ENCODE measurements around the gene CDYL2.

Gene CDYL2

DNA sequence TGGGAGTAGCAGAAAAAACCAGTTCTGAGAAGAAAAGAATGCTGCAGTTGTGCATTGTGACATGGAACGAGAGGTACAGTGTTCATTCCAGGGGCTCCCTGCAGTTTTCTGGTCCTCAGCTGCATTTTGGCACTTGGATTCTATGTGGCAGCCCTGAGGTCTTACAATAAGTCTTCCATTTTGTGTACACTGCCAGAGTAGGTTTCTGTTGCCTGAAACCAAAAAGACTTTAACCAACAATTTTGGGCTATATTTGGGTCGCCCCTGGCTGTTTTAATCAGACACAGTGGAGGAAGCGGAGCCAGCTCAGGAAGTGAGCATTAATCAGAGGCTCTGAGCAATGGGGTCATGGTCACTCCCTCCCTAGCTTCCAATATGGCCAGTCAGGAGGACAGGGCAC, 247.9 kb downstream of the CDYL2 start:
- Histone ChIP-seq H3K27me3 (ENCODE audit: control insufficient read depth, low read length) (no peaks in the 10 kb centered on the region), H3K4me3 (ENCODE audit: low read length) (no peak overlapping the region), H3K27ac (ENCODE audit: low read depth, low read length) (no peak overlapping the region), H3K4me2 (ENCODE audit: low read length) (no peak overlapping the region), H3K9me3 (ENCODE audit: control insufficient read depth, insufficient read depth, low read length) (no peaks in the 10 kb centered on the region), H3K79me2 (ENCODE audit: control insufficient read depth, low read length) (no peaks in the 10 kb centered on the region), H3K4me1 (ENCODE audit: control insufficient read depth, low read length) (no peaks in the 10 kb centered on the region), H4K20me1 (ENCODE audit: control insufficient read depth, insufficient read depth, low read depth, low read length) (no peaks in the 10 kb centered on the region), H3K36me3 (ENCODE audit: control insufficient read depth, low read length) (no peaks in the 10 kb centered on the region), H3K9me2 (replicated peaks; ENCODE audit: control insufficient read depth, low read length) (no peaks in the 10 kb centered on the region), H3F3A (ENCODE audit: control insufficient read depth, insufficient read depth) (no peaks in the 10 kb centered on the region)
- TF ChIP-seq, protein P1, sequence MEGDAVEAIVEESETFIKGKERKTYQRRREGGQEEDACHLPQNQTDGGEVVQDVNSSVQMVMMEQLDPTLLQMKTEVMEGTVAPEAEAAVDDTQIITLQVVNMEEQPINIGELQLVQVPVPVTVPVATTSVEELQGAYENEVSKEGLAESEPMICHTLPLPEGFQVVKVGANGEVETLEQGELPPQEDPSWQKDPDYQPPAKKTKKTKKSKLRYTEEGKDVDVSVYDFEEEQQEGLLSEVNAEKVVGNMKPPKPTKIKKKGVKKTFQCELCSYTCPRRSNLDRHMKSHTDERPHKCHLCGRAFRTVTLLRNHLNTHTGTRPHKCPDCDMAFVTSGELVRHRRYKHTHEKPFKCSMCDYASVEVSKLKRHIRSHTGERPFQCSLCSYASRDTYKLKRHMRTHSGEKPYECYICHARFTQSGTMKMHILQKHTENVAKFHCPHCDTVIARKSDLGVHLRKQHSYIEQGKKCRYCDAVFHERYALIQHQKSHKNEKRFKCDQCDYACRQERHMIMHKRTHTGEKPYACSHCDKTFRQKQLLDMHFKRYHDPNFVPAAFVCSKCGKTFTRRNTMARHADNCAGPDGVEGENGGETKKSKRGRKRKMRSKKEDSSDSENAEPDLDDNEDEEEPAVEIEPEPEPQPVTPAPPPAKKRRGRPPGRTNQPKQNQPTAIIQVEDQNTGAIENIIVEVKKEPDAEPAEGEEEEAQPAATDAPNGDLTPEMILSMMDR (IDR thresholded peaks at IDR 0.05; ENCODE audit: low read depth, low read length, poor library complexity, severe bottlenecking): no peak
- TF ChIP-seq EZH2phosphoT487 (IDR thresholded peaks at IDR 0.05; ENCODE audit: borderline replicate concordance, low read length): no peak

DNA sequence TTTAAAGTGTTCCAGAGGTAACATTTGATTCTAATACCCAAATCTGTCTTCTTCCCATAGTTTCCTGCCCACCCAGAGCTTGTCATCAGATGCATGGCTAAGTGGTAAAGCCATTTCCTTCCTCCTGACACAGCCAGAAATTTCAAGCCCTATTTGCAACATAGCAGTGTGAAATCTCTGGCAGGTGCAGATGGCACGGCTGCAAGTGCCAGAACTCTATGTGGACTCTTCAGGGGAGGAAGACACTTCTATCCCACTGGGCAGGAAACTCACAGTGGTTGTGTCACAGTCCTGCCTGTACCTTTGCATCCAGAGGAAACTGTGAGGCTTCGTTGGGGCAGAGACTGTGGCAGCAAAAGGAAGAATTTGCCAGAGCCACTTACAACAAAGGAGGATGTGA, 250.4 kb downstream of the CDYL2 start:
- H3F3A ChIP-seq (ENCODE audit: control insufficient read depth, insufficient read depth): no peaks in the 10 kb centered on the region
- H3K27ac ChIP-seq (ENCODE audit: low read depth, low read length): no peak overlapping the region
- H3K9me3 ChIP-seq (ENCODE audit: control insufficient read depth, insufficient read depth, low read length): no peaks in the 10 kb centered on the region
- H3K4me1 ChIP-seq (ENCODE audit: control insufficient read depth, low read length): no peaks in the 10 kb centered on the region
- no peak for TF ChIP-seq EZH2phosphoT487 (IDR thresholded peaks at IDR 0.05; ENCODE audit: borderline replicate concordance, low read length)
- TF ChIP-seq, protein P1 (IDR thresholded peaks at IDR 0.05; ENCODE audit: low read depth, low read length, poor library complexity, severe bottlenecking): no peak
- no peak overlapping the region for H3K4me3 ChIP-seq (ENCODE audit: low read length)
- no peaks in the 10 kb centered on the region for H3K79me2 ChIP-seq (ENCODE audit: control insufficient read depth, low read length)
- H3K4me2 ChIP-seq (ENCODE audit: low read length): no peak overlapping the region
- H4K20me1 ChIP-seq (ENCODE audit: control insufficient read depth, insufficient read depth, low read depth, low read length): no peaks in the 10 kb centered on the region
- H3K36me3 ChIP-seq (ENCODE audit: control insufficient read depth, low read length): no peaks in the 10 kb centered on the region
- H3K27me3 ChIP-seq (ENCODE audit: control insufficient read depth, low read length): no peaks in the 10 kb centered on the region
- no peaks in the 10 kb centered on the region for H3K9me2 ChIP-seq (replicated peaks; ENCODE audit: control insufficient read depth, low read length)

DNA sequence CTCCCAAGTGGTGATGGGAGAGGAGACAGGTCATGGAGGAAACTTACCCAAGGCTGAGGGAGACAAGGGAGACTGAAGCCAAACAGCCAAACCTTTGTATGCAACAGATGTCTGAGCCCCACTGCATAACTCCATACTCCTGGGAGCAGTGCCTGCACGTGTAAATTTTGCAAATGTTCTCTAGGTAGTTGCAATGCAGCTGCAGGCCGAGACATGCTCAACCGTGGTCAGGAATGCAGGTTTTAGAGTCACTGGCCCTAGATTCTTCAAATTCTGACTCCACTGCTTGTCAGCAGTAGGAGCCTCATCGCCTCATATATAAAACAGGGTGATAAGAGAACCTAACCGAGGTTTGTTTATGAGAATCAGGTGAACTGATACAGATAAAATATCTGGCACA, 252.1 kb downstream of the CDYL2 start:
- H3K4me3 ChIP-seq (ENCODE audit: low read length): no peak overlapping the region
- no peaks in the 10 kb centered on the region for H3K9me2 ChIP-seq (replicated peaks; ENCODE audit: control insufficient read depth, low read length)
- no peaks in the 10 kb centered on the region for H3K79me2 ChIP-seq (ENCODE audit: control insufficient read depth, low read length)
- no peaks in the 10 kb centered on the region for H4K20me1 ChIP-seq (ENCODE audit: control insufficient read depth, insufficient read depth, low read depth, low read length)
- H3F3A ChIP-seq (ENCODE audit: control insufficient read depth, insufficient read depth): no peaks in the 10 kb centered on the region
- H3K9me3 ChIP-seq (ENCODE audit: control insufficient read depth, insufficient read depth, low read length): no peaks in the 10 kb centered on the region
- no peak for TF ChIP-seq EZH2phosphoT487 (IDR thresholded peaks at IDR 0.05; ENCODE audit: borderline replicate concordance, low read length)
- TF ChIP-seq, protein P1 (IDR thresholded peaks at IDR 0.05; ENCODE audit: low read depth, low read length, poor library complexity, severe bottlenecking): no peak
- no peaks in the 10 kb centered on the region for H3K36me3 ChIP-seq (ENCODE audit: control insufficient read depth, low read length)
- H3K27ac ChIP-seq (ENCODE audit: low read depth, low read length): no peak overlapping the region
- H3K4me2 ChIP-seq (ENCODE audit: low read length): no peak overlapping the region
- H3K27me3 ChIP-seq (ENCODE audit: control insufficient read depth, low read length): no peaks in the 10 kb centered on the region; the same call in 1 of the 2 replicates
- H3K4me1 ChIP-seq (ENCODE audit: control insufficient read depth, low read length): no peaks in the 10 kb centered on the region

All from DOHH2 (cell line).